ENCODE measurements around the gene TRIM44. TPM values are rescaled to one million over a fixed set of nuclear protein-coding genes. Genes with fewer than 3 reads are reported as not detected.

TRIM44 gene
- total RNA-seq, 1 donor from 2014 or later: 62.8 TPM

- H3K9me3 ChIP-seq: no peaks in the 10 kb centered on the region
- intact Hi-C loops (cut with DNase I): no loop called here
- H3K36me3 ChIP-seq: no peaks in the 10 kb centered on the region
- ATAC-seq (peak in 1 of 2 donors; percentile 19), DNase-seq (no peak)
- no peak overlapping the region for H3K27ac ChIP-seq
- H3K27me3 ChIP-seq (ENCODE audit: low read depth): no peaks in the 10 kb centered on the region
- no peak for TF ChIP-seq CTCF (IDR thresholded peaks at IDR 0.05)
- no peak overlapping the region for H3K4me3 ChIP-seq
- peaks cover 20% of the 10 kb centered on the region for H3K4me1 ChIP-seq
These were observed 13.5 kb downstream of the TRIM44 start for GRCh38 chr11:35675901-35676610.

DNA sequence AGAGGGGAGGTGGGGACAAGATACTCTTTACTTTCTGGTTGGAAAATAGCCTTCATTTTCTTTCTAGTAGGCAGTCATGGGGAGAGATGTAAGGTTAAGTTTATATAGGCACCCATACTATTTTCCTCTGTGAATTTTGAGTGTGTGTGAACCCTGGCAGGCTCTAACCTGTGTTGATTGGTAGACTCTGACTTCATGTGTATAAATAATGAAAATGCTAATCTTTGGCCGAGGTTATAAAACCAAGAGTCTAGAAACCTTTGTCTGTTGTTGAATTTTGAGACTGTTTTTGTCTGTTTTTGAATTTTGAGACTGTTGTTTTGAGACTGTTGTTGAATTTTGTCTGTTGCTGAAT lies 14.0 kb downstream of the TRIM44 start:
- H3K4me1 ChIP-seq: peaks cover 20% of the 10 kb centered on the region
- no peak overlapping the region for H3K27ac ChIP-seq

GRCh38 chr11:35677904-35678303 lies 15.3 kb downstream of the TRIM44 start:
- Histone ChIP-seq H3K36me3 (no peaks in the 10 kb centered on the region), H3K27me3 (ENCODE audit: low read depth) (no peaks in the 10 kb centered on the region), H3K4me1 (peaks cover 29% of the 10 kb centered on the region), H3K4me3 (no peak overlapping the region), H3K9me3 (no peaks in the 10 kb centered on the region), H3K27ac (no peak overlapping the region)
- intact Hi-C loops (cut with DNase I): no loop called here
- no peak for DNase-seq
- no peak for TF ChIP-seq CTCF (IDR thresholded peaks at IDR 0.05)
- ATAC-seq: no peak

More for the DNA sequence above, 14.0 kb downstream of the TRIM44 start:
- intact Hi-C loops (cut with DNase I): no loop called here
- Histone ChIP-seq H3K36me3 (no peaks in the 10 kb centered on the region), H3K9me3 (no peaks in the 10 kb centered on the region), H3K4me3 (no peak overlapping the region), H3K27me3 (ENCODE audit: low read depth) (no peaks in the 10 kb centered on the region)
- no peak for TF ChIP-seq CTCF (IDR thresholded peaks at IDR 0.05)
- DNase-seq (no peak), ATAC-seq (no peak)

- H3K4me1 ChIP-seq: peaks cover 35% of the 10 kb centered on the region
- ATAC-seq (no peak), DNase-seq (no peak)
- H3K27ac ChIP-seq: no peak overlapping the region
- H3K9me3 ChIP-seq: no peaks in the 10 kb centered on the region
- no peaks in the 10 kb centered on the region for H3K36me3 ChIP-seq
- intact Hi-C loops (cut with DNase I): no loop called here
- H3K27me3 ChIP-seq (ENCODE audit: low read depth): no peaks in the 10 kb centered on the region
- no peak overlapping the region for H3K4me3 ChIP-seq
- TF ChIP-seq CTCF (IDR thresholded peaks at IDR 0.05): no peak
These were observed 15.9 kb downstream of the TRIM44 start for GRCh38 chr11:35678471-35678870.

DNA sequence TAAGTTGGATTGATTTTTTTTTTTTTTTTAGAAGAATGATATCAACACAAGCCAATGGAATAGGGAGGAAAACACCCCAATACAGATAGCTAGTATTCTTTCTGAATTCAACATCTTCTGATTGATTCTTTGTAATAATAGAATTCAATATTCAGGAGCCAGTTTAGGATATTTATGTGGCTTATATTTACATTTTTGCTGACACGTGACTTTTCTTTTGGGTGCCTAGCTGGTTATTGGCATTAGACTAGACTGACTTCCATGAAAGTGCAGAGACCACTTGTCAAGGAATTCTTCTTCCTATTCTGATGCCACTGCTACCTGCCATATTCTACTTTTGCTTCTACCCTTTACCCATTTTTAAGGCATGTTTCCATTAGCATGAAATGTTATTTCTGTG lies 16.4 kb downstream of the TRIM44 start:
- Histone ChIP-seq H3K4me3 (no peak overlapping the region), H3K4me1 (peaks cover 36% of the 10 kb centered on the region), H3K27ac (no peak overlapping the region), H3K27me3 (ENCODE audit: low read depth) (no peaks in the 10 kb centered on the region), H3K36me3 (no peaks in the 10 kb centered on the region), H3K9me3 (no peaks in the 10 kb centered on the region)
- no peak for DNase-seq
- TF ChIP-seq CTCF (IDR thresholded peaks at IDR 0.05): no peak
- intact Hi-C loops (cut with DNase I): no loop called here
- ATAC-seq: no peak
